ENCODE data around the gene RGS12.
A peak's percentile ranks its signal among the peaks of the same experiment; 100 is the strongest.
"Not testable (repeated sequence)": the region's sequence is repeated elsewhere in the genome, so short reads cannot be mapped to it uniquely, and the experiment has no call there.

RGS12 gene

GRCh38 chr4:3294401-3295241 is 1.8 kb downstream of the RGS12 start:
- DNase-seq (ENCODE audit: low read depth, low spot score) = no peak

GRCh38 chr4:3295837-3296624 is 3.2 kb downstream of the RGS12 start:
- no peak for DNase-seq (ENCODE audit: low read depth, low spot score)

GRCh38 chr4:3296651-3297050 is 3.8 kb downstream of the RGS12 start:
- no peak for DNase-seq (ENCODE audit: low read depth, low spot score)

- no peak for DNase-seq (ENCODE audit: low read depth, low spot score)
These were observed 4.4 kb downstream of the RGS12 start for GRCh38 chr4:3297066-3297859.

- DNase-seq (ENCODE audit: low read depth, low spot score) = peak; percentile 36
These were observed 6.5 kb downstream of the RGS12 start for GRCh38 chr4:3299122-3299975.

- no peak for DNase-seq (ENCODE audit: low read depth, low spot score)
These were observed 7.3 kb downstream of the RGS12 start for GRCh38 chr4:3299976-3300671.

GRCh38 chr4:3300882-3301281 is 8.1 kb downstream of the RGS12 start:
- DNase-seq (ENCODE audit: low read depth, low spot score) = not testable (repeated sequence)

GRCh38 chr4:3301450-3302172 is 8.8 kb downstream of the RGS12 start:
- DNase-seq (ENCODE audit: low read depth, low spot score) = no peak

GRCh38 chr4:3302173-3302785 is 9.5 kb downstream of the RGS12 start:
- peak; percentile 34 for DNase-seq (ENCODE audit: low read depth, low spot score)

GRCh38 chr4:3302786-3303564 is 10.2 kb downstream of the RGS12 start:
- DNase-seq (ENCODE audit: low read depth, low spot score) = no peak

- no peak for DNase-seq (ENCODE audit: low read depth, low spot score)
These were observed 10.7 kb downstream of the RGS12 start for GRCh38 chr4:3303565-3303824.

- DNase-seq (ENCODE audit: low read depth, low spot score) = peak; percentile 29
These were observed 11.3 kb downstream of the RGS12 start for GRCh38 chr4:3303923-3304710.

GRCh38 chr4:3304831-3305609 is 12.2 kb downstream of the RGS12 start:
- DNase-seq (ENCODE audit: low read depth, low spot score) = peak; percentile 57

- DNase-seq (ENCODE audit: low read depth, low spot score) = peak; percentile 26
These were observed 13.0 kb downstream of the RGS12 start for GRCh38 chr4:3305610-3306371.

GRCh38 chr4:3306450-3306849 is 13.6 kb downstream of the RGS12 start:
- no peak for DNase-seq (ENCODE audit: low read depth, low spot score)

GRCh38 chr4:3307060-3307459 is 14.2 kb downstream of the RGS12 start:
- DNase-seq (ENCODE audit: low read depth, low spot score) = no peak
